Loucy (cell line): ENCODE data around the gene MAML3.

Experiments used
- CTCF ChIP-seq: fragments of 200-600 bp; sonication (generic); conservative IDR thresholded peaks from 2 replicates; pipeline ENCODE4 v1.5.1; 2014; ENCODE audit warnings: mild to moderate bottlenecking, antibody characterized with exemption, low read length
- EZH2phosphoT487 ChIP-seq: fragments of 200-600 bp; IDR thresholded peaks from 2 replicates; pipeline ENCODE4 v1.6.1; 2018; ENCODE audit warnings: antibody characterized with exemption, mild to moderate bottlenecking, moderate library complexity, borderline replicate concordance

- no peak for TF ChIP-seq CTCF
- TF ChIP-seq EZH2phosphoT487: no peak
These were observed 235.4 kb downstream of the MAML3 start for GRCh38 chr4:139918591-139918990.
